GM12872 (cell line): ENCODE results near the gene ZNF81.

Experiments used
- CTCF ChIP-seq: IDR thresholded peaks from 3 replicates; pipeline ENCODE4 v1.5.1; 2011; ENCODE audit warnings: low read depth, mild to moderate bottlenecking, low read length, moderate library complexity; ENCODE audit not compliant: insufficient read depth

ZNF81 gene

DNA sequence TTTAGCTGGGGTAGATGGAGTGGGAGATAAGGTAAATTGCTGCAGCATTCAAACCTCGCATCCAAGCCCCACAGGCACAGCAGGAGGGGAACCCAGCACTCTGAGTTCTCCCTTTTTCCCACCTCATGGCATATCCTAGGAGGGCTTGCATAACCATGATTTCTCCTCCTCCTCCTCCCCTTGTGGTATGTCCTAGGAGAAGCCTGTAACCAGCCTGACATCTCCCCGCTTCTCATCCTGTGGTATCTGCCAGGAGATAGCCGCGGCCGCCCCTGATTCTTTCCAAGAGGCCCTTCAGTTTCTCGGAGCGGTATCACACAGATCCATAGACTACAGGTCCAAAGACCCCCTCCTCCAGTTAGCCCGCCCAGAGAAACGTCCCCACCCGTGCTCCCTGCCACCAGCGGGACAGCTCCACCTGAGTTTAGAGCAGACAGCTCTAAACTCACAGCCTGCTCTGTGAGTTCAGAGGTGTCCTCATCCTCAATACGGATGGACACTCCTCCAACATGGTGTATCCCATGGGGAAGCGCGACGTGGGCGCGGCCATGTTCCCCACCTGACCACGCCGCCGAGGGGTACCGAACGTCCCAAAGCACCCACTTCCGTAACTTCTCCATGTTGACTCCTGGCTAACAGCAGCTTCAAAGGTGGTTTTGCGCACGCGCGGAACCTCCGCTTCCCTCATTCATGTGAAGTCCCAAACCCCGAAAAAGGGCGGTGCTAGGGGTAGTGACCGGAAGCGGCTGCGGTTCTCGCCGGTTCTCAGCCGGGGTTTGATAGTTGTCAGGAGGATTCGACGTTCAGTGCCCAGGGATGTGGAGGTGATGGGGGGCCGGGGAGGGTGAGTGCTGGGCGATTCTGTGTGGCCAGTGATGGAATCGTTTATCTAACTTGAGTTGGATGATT is at the start of gene ZNF81:
TSS of gene ZNF81 (plus strand) at position 739 of the 909 bp plus-strand sequence. CDS start 9,366 bp downstream, outside the sequence.
- no peak for TF ChIP-seq CTCF

GRCh38 chrX:47796433-47796906 is 40.2 kb upstream of the ZNF81 start:
- no peak for TF ChIP-seq CTCF

GRCh38 chrX:47797084-47797483 is 39.6 kb upstream of the ZNF81 start:
- TF ChIP-seq CTCF = no peak

- TF ChIP-seq CTCF = no peak
Measured at GRCh38 chrX:47798861-47799260, 37.8 kb upstream of the ZNF81 start.

DNA sequence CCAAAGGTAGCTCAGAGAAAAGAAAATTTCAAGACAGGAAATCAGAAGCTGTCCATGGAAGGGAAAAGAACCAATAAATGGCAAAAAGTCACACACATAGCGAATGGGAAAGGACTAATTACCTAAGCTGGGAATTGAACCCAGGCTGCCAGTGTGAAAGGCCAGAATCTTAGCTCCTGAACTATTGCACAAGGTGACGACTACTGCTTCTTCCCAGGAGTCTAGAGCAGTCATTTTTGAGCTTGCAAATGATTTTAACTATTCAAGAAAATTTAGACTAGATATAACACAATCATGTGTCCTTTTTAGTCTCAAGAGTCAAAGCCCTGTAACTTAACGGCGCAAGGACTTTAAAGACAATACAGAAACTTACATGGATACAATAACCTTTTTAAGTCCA is 34.1 kb upstream of the ZNF81 start:
- no peak for TF ChIP-seq CTCF

- no peak for TF ChIP-seq CTCF
Measured at GRCh38 chrX:47804315-47804714, 32.4 kb upstream of the ZNF81 start.

DNA sequence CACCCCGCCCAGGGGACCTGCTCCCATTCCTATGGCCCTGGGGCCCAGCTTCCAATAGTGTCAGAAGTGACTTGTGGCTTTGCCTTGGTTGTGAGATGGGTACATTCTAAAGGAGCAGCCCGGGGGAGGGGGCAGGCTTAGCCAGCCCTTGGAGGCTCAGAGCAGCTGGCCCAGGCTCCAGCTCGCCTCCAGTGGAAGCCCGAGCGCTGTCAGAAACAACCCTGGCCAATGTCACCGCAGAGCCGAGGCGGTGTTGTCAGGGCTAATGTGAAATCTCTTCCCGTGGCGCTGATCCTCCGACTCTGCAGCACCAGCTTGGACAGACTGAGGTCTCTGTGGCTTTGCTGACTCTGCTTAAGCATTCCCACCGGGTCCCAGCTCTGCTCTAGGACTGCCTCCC is 29.2 kb upstream of the ZNF81 start:
- TF ChIP-seq CTCF = no peak
